Type B pancreatic cell (in vitro differentiated cells): ENCODE data around the gene SLC22A24. TPM values are rescaled to one million over a fixed set of nuclear protein-coding genes. Genes with fewer than 3 reads are reported as not detected.
"Not testable (repeated sequence)": the region's sequence is repeated elsewhere in the genome, so short reads cannot be mapped to it uniquely, and the experiment has no call there.

Source experiments
- DNase-seq: peaks from one replicate; pipeline ENCODE4 v3.0.0; 2021; ENCODE audit warnings: mixed read lengths; ENCODE audit not compliant: unreplicated experiment; ENCODE audit errors: extremely low spot score
- H3K27ac Mint-ChIP-seq: 2 replicates; pipeline ENCODE4 v1.8.0; 2021; ENCODE audit warnings: mild to moderate bottlenecking, mixed read lengths
- H3K27me3 Mint-ChIP-seq: 2 replicates; pipeline ENCODE4 v1.8.0; 2021; ENCODE audit warnings: mixed read lengths
- H3K36me3 Mint-ChIP-seq: 2 replicates; pipeline ENCODE4 v1.8.0; 2021; ENCODE audit warnings: mixed read lengths
- H3K4me1 Mint-ChIP-seq: one replicate; pipeline ENCODE4 v1.8.0; 2021; ENCODE audit warnings: mixed read lengths; ENCODE audit not compliant: unreplicated experiment
- H3K4me3 Mint-ChIP-seq: 2 replicates; pipeline ENCODE4 v1.8.0; 2021; ENCODE audit warnings: mild to moderate bottlenecking, mixed read lengths
- H3K9me3 Mint-ChIP-seq: 2 replicates; pipeline ENCODE4 v1.8.0; 2021; ENCODE audit warnings: mixed read lengths
- total RNA-seq: library from RNA; stranded (reverse); gene quantifications from 2 replicates; pipeline ENCODE4 v1.2.1, GENCODE V29; 2021; ENCODE audit warnings: low replicate concordance
- TF ChIP-seq, protein P1 (sequence below): fragments of 200-600 bp; sonication (generic); conservative IDR thresholded peaks from 2 replicates; pipeline ENCODE4 v1.5.0; 2021; ENCODE audit warnings: antibody characterized with exemption, mild to moderate bottlenecking

The SLC22A24 gene
- total RNA-seq, 1 donor from 2014 or later = not detected

DNA sequence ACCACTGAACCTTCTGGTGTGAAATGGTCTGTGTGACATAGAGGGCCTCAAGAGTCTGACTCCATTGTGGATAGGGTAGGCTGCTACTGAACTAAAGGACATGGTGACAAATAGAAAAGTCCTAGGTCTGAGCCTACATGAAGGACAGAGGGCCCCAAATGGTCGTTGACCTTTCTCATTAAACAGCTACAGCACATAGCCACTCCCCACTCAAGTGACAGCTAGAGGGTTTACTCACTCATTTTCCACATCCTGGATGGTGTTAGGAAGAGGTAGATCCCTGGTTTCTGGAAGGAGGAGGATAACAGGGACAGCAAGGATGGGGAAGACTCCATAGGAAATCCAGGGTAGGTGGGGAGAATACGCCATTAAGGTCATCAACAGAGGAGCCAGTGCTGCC lies 63.3 kb downstream of the SLC22A24 start:
- H3K27me3 Mint-ChIP-seq = peaks cover 4% of the 10 kb centered on the region
- DNase-seq = no peak
- H3K4me1 Mint-ChIP-seq = no peaks in the 10 kb centered on the region
- no peaks in the 10 kb centered on the region for H3K36me3 Mint-ChIP-seq
- no peak overlapping the region for H3K4me3 Mint-ChIP-seq
- no peaks in the 10 kb centered on the region for H3K9me3 Mint-ChIP-seq
- TF ChIP-seq, protein P1, sequence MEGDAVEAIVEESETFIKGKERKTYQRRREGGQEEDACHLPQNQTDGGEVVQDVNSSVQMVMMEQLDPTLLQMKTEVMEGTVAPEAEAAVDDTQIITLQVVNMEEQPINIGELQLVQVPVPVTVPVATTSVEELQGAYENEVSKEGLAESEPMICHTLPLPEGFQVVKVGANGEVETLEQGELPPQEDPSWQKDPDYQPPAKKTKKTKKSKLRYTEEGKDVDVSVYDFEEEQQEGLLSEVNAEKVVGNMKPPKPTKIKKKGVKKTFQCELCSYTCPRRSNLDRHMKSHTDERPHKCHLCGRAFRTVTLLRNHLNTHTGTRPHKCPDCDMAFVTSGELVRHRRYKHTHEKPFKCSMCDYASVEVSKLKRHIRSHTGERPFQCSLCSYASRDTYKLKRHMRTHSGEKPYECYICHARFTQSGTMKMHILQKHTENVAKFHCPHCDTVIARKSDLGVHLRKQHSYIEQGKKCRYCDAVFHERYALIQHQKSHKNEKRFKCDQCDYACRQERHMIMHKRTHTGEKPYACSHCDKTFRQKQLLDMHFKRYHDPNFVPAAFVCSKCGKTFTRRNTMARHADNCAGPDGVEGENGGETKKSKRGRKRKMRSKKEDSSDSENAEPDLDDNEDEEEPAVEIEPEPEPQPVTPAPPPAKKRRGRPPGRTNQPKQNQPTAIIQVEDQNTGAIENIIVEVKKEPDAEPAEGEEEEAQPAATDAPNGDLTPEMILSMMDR = no peak
- no peak overlapping the region for H3K27ac Mint-ChIP-seq

DNA sequence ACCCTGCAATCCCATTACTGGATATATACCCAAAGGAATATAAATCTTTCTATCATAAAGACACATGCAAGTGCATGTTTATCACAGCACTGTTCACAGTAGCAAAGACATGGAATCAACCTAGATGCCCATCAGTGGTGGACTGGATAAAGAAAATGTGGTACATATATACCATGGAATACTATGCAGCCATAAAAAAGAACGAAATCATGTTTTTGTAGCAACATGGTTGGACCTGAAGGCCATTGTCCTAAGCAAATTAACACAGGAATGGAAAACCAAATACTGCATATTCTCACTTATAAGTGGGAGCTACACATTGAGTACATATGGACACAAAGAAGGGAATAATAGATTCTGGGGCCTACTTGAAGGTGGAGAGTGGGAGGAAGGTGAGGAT lies 97.8 kb downstream of the SLC22A24 start:
- not testable (repeated sequence) for H3K4me3 Mint-ChIP-seq, DNase-seq, H3K36me3 Mint-ChIP-seq, H3K27ac Mint-ChIP-seq, H3K9me3 Mint-ChIP-seq, H3K4me1 Mint-ChIP-seq, H3K27me3 Mint-ChIP-seq

DNA sequence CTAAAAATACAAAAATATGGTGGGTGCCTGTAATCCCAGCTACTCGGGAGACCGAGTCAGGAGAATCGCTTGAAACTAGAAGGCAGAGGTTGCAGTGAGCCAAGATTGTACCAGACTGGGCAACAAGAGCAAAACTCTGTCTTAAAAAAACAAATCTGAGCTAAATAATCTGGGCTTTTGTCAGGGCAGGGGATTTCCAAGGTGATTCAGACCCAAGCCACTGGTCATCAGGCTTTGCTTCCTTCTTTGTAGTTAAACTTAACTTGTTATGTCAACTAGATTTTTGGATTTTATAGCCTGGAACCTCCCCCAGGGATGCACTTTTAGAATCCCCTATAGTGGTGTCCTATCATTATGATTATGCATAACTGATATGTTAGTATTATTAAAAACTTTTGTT lies 101.4 kb downstream of the SLC22A24 start:
- DNase-seq = no peak
- H3K9me3 Mint-ChIP-seq = peaks cover 8% of the 10 kb centered on the region
- H3K36me3 Mint-ChIP-seq = no peaks in the 10 kb centered on the region
- TF ChIP-seq, protein P1 = no peak
- no peak overlapping the region for H3K4me3 Mint-ChIP-seq
- peaks cover 4% of the 10 kb centered on the region for H3K27me3 Mint-ChIP-seq
- no peaks in the 10 kb centered on the region for H3K4me1 Mint-ChIP-seq
- H3K27ac Mint-ChIP-seq = no peak overlapping the region

DNA sequence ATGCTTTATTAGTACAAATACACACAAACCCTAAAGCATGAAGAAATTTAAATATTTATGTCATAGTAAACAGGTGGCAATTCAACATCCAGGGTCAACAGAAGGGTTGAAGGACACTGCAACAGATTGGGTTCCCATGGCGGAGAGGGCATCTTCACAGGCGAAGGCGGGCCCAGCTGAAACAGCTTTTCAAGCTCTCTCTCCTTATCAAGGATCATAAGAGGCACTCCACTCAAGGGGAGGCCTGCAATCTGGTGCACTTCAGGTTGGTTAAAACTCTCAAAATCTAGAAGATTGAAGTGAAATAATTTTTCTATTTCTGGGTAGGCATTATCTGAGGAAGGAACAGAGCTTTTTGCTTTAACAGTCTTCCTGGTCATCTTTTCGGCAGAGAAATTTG lies 111.6 kb downstream of the SLC22A24 start:
- Mint-ChIP-seq H3K27me3 (peaks cover 3% of the 10 kb centered on the region), H3K4me3 (no peak overlapping the region), H3K9me3 (no peaks in the 10 kb centered on the region), H3K36me3 (no peaks in the 10 kb centered on the region), H3K4me1 (peaks cover 4% of the 10 kb centered on the region), H3K27ac (no peak overlapping the region)
- TF ChIP-seq, protein P1 = no peak
- DNase-seq = no peak

Other genes with a start within 250 kb of the SLC22A24 start
- gene CHRM1, start 222.9 kb downstream of the SLC22A24 start, total RNA-seq = 0.29 and 2.1 TPM in 2 replicates
- gene SLC22A6, start 159.3 kb downstream of the SLC22A24 start, total RNA-seq = 1.5 TPM in 1 of 2 replicates, not detected in the other
- 0.17 and 0.85 TPM in 2 replicates for gene SLC22A8, start 128.4 kb downstream of the SLC22A24 start, total RNA-seq
- 0.17 TPM in 1 of 2 replicates, not detected in the other for gene SLC22A25, start 99.4 kb upstream of the SLC22A24 start, total RNA-seq
- 0.19 and 0.24 TPM in 2 replicates for gene SLC22A9, start 225.6 kb upstream of the SLC22A24 start, total RNA-seq